CD1c-positive myeloid dendritic cell (primary cell): Measurements from ENCODE around the gene LDLRAD4.
"Not testable (repeated sequence)": the region's sequence is repeated elsewhere in the genome, so short reads cannot be mapped to it uniquely, and the experiment has no call there.

Source experiments
- DNase-seq: peaks from one replicate; pipeline ENCODE4 v3.0.0-alpha.2; 2016; ENCODE audit errors: extremely low spot score

The LDLRAD4 gene

GRCh38 chr18:13338318-13338717, 119.8 kb downstream of the LDLRAD4 start:
- DNase-seq, result no peak

DNA sequence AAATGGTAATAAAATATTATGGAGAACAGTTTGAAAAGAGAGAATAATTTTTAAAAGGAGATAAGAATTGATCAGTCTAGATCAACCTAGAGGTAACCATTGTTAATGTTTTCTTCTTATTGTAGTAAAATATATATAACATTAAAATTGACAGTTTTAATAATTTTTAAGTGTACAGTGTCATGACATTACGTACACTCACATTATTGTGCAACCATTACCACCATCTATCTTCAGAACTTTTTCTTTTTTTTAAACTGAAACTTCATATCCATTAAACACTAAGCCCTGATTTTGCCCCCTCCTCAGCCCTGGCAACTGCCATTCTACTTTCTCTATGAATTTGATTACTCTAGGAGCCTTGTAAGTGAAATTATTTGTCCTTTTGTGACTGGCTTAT, 121.1 kb downstream of the LDLRAD4 start:
- no peak for DNase-seq

DNA sequence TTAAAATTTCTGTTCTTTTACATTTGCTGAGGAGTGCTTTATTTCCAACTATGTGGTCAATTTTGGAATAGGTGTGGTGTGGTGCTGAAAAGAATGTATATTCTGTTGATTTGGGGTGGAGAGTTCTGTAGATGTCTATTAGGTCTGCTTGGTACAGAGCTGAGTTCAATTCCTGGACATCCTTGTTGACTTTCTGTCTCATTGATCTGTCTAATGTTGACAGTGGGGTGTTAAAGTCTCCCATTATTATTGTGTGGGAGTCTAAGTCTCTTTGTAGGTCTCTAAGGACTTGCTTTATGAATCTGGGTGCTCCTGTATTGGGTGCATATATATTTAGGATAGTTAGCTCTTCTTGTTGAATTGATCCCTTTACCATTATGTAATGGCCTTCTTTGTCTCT, 127.9 kb downstream of the LDLRAD4 start:
- DNase-seq, result not testable (repeated sequence)

DNA sequence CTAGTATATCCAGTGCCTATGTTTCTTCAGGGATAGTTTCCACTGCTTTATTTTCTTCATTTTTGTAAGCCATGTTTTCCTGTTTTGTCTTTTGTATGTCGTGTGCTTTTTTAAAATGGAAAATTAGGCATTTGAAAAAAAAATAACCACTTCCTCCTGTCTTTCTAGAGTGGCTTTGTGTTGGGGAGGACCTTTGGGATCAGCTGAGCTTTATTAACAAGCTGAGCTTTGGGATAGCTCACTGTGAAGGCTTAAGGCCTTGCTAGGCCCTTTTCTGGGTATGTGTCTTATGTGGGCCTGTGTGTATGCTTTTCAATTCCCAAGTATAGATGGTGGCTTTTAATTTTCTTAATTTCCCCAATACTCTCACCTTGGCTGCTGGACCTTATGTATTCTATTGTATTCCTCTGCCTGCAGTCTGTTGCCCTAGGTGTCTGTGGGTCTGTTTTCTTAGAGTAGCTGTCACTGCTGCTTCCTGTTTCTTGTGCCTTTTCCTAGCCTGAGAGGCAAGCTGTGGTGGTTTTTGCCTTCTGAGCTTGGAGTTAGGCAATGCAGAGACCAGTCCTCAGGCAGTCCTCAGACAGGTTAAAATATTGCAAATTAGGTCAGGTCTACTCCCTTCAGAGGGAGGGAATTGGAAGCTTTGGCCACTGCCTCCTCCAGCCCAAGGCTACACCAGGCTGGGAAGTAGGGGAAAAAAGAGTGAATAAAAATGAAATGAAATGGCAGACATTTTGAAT, 134.7 kb downstream of the LDLRAD4 start:
- peak; percentile 36 for DNase-seq

DNA sequence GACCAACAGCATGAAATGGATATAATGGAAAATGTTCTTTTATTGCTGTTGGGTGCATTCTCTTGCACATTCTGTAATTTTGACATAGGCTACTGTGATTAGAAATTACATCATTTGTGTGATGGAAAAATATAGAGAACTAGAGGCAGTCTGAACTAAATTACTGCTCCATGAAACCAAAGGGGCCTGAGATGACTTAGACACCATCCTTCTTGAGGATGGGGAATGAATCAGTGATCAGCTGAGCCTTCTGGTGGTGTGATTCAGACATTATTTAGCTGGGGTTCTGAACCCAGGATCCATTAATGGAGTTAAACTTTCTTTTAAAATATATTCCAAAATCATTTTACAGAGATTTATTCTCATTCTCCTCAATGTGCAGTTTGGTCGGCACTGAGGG, 135.8 kb downstream of the LDLRAD4 start:
- DNase-seq, result no peak

DNA sequence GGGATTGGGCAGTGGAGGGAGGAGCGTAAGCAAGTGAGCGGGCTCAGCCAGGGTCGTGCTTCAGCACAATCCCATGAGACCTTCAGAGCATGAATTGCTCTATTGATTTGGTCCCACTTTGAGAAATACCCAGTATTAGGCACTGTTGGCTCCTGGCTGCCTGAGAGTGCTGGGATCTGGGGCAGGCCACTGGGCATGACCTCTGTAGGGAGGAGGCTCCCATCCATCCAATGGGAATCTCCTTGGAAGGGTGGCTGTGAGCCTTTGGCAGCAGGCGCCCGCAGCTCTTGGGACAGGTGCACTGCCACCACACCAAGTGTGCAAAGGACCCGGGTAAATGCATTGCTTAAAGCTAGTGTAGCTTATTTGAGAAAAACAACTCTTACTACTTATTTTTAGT, 137.5 kb downstream of the LDLRAD4 start:
- DNase-seq, result no peak

DNA sequence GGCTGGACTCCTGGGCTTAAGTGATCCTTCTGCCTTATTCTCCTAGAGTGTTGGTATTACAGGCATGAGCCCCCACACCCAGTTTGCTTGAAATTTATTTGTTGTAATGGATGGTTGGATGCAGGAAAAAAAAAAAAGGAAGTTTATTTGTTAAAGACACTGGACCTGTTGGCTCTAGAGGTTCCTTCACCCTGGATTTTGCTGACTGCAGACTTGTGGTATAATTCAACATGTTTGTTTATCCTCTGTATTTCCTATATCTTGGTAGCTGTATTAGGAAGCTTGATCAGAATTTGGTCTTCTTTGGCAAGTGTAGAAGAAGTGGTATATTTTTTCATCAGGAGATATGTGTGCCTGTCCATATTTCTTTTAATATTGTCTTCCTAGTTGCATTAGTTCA, 138.7 kb downstream of the LDLRAD4 start:
- peak; percentile 24 for DNase-seq

DNA sequence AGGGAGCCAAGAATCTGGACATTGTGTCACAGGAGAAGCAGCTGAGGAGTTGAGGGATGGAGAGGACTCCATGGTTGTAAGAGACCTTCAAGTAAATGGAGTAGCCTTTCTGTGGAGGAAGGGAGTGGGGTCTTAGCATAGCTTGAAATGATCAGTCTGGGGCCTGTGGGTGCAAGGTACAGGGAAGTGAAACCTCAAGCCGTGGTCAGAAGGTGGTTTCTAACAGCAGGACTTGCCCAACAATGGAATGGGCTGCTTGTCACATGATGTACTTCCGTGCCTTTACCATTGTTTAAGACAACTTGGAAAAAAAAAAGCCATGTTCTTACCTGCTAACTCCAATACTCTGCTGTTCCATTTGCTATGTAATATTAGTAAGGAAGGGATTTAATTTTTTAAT, 140.7 kb downstream of the LDLRAD4 start:
- peak; percentile 73 for DNase-seq

DNA sequence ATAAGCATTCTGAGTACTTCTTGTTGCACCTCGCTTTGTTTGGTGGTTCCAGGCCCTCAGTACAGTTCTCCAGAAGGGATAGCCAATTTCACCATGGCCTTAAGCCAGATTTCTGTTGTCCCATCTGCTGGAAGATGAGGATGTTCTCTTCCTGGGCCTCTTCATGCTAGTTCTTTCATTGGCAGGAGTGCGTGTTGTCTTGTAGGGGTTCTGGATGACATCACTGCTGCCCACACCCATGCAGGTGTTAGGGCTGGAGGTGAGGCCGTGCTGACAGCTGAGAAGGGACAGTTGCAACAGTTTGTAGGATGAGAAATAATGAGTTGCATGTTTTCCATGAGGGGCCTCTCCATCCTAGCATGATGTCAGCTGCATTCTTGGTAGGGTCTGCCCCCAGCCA, 142.9 kb downstream of the LDLRAD4 start:
- no peak for DNase-seq

GRCh38 chr18:13362051-13362450, 143.5 kb downstream of the LDLRAD4 start:
- DNase-seq, result no peak

DNA sequence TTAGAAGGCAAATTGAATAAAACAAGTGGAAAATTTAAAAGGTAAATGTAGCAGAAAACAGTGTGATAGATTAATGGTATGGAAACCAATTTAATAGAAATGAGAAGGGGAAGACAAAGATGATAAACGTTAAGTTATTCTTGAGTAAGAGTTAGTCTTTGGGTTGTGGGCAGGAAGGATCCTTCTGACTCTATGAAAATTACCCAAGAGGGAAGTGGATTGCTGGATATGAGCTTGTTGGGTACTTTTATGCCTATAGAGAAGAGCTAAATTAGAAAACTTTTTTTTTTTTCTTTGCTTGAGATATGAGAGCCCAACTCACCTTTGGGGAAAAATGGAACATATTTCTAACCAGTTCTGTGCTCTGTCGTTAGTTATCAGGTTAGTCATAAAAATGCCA, 144.0 kb downstream of the LDLRAD4 start:
- peak; percentile 67 for DNase-seq

DNA sequence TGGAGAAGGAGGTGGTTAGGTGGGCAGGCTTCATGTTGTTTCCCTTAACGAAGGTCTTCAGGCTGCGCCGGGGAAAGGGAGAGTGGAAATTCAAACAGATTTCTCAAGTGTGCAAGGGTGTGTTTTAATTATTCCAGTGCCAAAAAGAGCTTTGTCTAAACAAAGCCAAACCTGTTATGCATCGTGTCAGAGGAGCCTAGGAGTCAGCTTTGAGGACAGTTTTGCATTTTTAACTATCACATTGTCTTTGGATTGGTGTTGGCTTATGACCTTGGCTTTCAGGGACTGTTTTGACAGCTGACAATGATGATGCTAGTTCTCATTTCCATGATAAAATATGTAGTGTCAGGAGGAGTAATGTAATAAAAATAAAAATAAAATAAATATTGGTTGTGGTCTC, 144.8 kb downstream of the LDLRAD4 start:
- no peak for DNase-seq

DNA sequence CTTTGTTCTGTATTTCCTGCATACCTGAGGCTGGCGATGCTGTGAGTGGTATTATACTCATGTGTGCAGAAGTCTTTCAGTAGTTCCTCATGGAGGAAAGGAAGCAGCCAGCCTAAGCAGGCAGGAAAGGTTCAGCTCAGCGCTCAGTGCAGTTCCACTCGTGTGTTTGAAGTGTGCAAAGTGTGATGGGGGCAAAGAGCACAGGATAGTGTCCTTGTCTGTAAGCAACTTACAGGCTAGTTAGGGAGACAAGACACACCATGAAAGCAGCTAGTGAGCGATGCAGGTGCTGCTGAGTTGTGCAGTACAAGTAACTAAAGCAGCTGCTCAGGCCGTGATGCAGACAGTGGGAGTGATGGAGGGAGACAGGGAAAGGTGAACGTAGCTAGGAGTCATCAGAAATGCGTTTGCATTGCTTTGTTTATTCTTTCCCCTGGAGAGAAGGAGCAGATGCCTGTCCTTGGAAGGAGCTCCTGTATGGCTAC, 146.2 kb downstream of the LDLRAD4 start:
- DNase-seq, result no peak

DNA sequence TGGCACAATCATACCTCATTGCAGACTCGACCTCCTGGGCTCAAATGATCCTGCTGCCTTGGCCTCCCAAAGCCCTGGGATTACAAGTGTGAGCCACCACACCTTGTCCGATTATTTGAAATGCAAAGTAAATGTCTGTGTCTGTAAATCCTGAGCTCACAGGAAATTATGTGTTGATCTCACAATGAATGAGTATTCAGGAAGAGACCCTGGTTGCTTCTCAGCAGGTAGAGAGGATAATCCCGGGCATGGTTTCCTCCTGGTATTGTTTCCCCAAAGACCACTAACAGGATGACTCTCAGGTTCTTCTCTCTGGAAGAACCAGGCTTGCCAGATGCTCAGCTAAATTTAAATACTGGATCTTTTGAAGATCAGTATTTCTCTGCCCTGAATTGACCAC, 147.6 kb downstream of the LDLRAD4 start:
- no peak for DNase-seq

- no peak for DNase-seq
Observed at GRCh38 chr18:13366541-13366940, 148.0 kb downstream of the LDLRAD4 start.

DNA sequence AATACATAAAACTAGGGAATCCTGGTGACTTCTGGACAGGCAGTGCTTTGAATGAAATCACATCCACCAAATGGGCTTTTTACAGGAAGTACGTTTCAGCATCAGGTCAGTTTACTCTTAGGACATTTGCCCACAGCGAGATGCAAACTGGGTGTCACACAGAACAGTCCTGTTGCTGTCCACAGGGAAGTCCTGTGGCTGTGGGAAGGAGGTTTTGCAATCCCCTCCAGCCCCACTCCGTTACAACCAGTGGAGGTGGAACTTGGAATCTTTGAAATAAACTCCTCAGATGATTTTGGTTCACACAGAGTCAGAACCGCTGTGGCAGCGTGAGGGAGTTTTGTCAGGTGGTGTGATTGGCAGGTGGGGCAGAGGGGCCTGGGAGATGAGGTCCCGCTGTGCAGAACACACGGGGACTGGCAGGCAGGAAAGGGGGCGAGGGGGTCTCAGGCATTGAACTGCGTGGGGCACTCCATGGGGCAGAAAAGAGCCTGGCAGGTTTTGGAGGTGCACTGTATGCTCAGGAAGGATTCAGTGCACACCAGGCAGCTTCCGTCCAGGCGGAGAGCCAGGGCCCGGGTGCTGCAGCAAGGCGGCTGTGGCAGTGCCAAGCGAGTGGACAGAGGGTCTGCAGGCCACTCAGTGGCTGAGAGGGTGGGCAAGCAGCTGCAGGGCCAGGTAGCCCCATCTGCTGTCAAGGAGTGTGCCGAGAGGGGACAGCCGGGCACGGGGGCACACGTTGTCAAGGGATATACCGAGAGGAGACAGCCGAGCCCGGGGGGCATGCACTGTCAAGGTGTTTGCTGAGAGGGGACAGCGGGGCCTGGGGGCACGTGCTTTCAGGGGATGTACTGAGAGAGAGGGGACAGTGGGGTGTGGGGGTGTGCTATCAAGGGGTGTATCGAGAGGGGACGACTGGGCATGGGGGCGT, 148.7 kb downstream of the LDLRAD4 start:
- peak; percentile 63 for DNase-seq

GRCh38 chr18:13368080-13368813, 149.7 kb downstream of the LDLRAD4 start:
- DNase-seq, result no peak

- DNase-seq, result no peak
Observed at GRCh38 chr18:13369353-13369752, 150.8 kb downstream of the LDLRAD4 start.

DNA sequence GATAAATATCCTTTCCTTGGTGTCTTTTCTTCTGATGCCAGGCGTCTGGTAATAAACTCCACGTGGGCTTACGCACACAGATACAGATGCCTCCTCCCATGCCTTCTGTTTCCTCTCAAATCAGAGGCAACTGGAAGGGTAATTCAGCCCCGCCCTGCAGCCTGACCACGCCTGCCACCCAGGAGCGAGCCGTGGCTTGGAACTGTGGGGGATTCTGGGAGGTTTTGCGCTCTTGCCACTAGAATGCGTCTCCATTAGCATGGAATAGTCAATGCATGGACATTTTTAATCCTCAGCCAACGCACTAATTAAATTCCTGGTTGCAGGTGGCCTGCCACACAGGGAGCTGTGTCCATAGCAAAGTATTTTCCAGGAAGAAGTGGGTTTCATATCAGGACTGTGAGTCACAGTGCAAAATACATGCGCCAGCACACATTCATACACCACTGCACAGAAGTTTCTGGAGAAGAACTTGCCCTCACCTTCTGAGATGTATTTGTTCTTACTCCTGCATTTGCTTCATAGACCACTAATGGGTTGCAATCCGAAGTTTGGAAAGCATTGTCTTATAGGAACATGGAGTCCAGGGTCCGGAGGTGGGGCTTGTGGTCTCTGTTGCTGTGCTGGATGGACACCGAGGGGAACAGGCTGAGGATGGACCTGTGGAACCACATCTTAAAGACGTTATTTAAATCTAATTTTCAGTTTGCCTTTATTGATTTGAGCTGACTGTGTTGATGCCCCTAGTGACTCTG, 151.4 kb downstream of the LDLRAD4 start:
- DNase-seq, result no peak

- no peak for DNase-seq
Observed at GRCh38 chr18:13370995-13371625, 152.6 kb downstream of the LDLRAD4 start.
